ENCODE data around the gene SHMT2. TPM values are rescaled to one million over a fixed set of nuclear protein-coding genes. Genes with fewer than 3 reads are reported as not detected.

Gene SHMT2
- total and polyA plus RNA-seq, 8 donors, result 20.0 to 183 (median 55.5) TPM

DNA sequence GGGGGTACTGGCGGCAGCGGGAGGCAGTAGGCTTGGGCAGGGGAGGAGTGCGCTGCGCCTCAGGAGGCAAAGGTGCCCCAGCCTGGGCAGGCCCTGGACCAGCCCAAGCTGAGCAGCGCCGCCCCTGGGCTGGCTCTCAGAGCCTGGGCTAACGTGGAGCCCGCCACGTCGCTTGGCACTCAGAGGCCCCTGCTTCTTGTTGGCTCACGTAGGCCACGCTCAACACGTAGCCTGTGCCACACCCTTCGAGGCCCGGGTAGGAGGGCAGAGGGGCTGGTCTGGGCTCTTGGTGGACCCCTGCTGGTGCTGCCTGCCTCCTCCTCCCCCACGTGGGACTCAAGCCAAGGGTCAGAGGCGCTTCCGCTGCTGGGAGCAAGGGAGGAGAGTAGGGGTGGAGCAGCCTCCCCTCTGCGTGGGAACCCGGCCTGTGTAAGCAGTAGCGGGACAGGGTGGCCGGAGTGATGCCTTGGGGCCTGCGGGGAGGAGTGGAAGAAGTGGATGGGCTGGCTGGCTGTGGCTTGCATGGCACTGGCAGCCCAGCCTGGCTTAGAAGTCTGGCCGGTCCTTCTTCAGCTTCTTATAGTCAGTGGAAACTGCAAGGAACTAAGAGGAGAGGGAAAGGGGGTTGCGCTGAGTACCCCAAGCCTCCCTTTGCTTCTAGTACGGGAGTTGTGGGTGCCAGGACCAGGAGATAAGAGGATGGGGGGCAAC lies 5.7 kb downstream of the SHMT2 start:
- Histone ChIP-seq H3K36me3 (peaks cover 3 to 25% (median 7%) of the 10 kb centered on the region in 3 donors), H3K9me3 (no peaks in the 10 kb centered on the region), H3K4me3 (no peak overlapping the region), H3K27me3 (no peaks in the 10 kb centered on the region), H3K4me1 (peaks cover 0 to 25% (median 13%) of the 10 kb centered on the region in 3 donors), H3K27ac (no peak overlapping the region)
- intact Hi-C loops (cut with DNase I), result no loop called here
- TF ChIP-seq, protein P1, sequence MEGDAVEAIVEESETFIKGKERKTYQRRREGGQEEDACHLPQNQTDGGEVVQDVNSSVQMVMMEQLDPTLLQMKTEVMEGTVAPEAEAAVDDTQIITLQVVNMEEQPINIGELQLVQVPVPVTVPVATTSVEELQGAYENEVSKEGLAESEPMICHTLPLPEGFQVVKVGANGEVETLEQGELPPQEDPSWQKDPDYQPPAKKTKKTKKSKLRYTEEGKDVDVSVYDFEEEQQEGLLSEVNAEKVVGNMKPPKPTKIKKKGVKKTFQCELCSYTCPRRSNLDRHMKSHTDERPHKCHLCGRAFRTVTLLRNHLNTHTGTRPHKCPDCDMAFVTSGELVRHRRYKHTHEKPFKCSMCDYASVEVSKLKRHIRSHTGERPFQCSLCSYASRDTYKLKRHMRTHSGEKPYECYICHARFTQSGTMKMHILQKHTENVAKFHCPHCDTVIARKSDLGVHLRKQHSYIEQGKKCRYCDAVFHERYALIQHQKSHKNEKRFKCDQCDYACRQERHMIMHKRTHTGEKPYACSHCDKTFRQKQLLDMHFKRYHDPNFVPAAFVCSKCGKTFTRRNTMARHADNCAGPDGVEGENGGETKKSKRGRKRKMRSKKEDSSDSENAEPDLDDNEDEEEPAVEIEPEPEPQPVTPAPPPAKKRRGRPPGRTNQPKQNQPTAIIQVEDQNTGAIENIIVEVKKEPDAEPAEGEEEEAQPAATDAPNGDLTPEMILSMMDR (IDR thresholded peaks at IDR 0.05), result no peak
- DNase-seq (peak in 2 of 6 donors; percentile 49 to 74), FAIRE-seq (no peak), ATAC-seq (no peak)
- 75 to 78% methylated on average over 22 to 26 of the region's 26 CpGs for WGBS, 2 donors

DNA sequence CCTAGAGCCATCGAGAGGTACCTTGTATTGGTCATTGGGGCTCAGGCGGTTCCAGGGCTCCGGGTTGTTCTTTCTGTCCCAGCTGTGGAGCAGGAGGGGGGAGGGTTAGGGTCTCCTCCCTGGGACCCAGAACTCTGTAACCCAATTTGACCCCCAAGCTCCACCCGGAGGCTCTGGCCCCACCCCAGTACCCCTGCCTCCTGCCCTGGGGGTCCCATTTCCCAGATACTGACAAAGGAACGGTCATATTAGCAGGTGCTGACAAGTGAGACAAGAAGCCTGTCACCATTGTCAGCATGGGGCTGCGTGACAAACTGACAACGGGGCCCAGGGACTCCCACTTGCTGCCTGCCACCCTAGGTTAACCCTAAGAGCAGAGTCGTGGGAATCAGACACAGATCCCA lies 6.2 kb downstream of the SHMT2 start:
- H3K4me1 ChIP-seq, result peaks cover 0 to 21% (median 10%) of the 10 kb centered on the region in 3 donors
- no peak overlapping the region for H3K27ac ChIP-seq
- H3K36me3 ChIP-seq, result peaks cover 3 to 25% (median 7%) of the 10 kb centered on the region in 3 donors
- no peak overlapping the region for H3K4me3 ChIP-seq
- intact Hi-C loops (cut with DNase I), result no loop called here
- DNase-seq (peak in 1 of 6 donors; percentile 39), FAIRE-seq (no peak), ATAC-seq (no peak)
- 76 to 80% methylated on average over 8 of the region's 8 CpGs for WGBS, 2 donors
- TF ChIP-seq, protein P1 (IDR thresholded peaks at IDR 0.05), result no peak
- H3K27me3 ChIP-seq, result no peaks in the 10 kb centered on the region
- no peaks in the 10 kb centered on the region for H3K9me3 ChIP-seq

DNA sequence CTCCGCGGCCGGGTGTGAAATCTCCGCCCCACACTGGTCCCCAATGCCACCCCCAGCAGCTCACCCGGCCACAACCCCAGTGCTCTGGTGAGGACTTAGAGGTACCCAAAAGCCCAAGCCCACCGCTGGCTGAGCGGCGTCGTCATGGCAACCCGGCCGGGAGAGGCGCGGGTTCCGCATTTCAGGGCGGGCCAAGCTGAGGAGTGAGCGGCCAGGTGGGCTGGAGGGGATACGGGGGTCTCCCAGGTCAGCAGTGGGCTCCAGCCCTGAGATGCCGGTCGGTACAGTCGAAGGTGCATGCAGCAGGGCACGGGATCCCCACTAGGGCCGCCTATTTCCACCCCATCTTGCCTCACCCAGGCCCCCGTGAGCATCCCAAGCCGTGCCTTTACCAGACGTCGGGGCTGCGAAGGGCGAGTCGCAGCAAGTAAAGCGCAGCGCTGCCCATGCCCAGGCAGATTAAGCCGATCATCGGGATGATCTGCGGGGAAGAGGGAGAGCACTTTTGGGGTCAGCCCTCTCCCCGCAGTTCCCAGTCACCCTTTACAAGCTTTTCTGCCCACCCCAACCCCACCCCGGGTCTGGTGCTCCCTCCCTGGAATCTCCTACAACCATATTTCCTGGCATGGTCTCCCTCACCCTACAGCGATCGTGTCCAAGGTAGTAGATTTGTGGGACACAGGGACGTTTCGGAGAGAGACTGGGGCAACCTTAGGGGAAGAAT lies 6.9 kb downstream of the SHMT2 start:
- TF ChIP-seq, protein P1 (IDR thresholded peaks at IDR 0.05), result no peak
- DNase-seq, result peak in 2 of 6 donors; percentile 32 to 72
- H3K4me1 ChIP-seq, result peaks cover 0 to 22% (median 4%) of the 10 kb centered on the region in 3 donors
- ATAC-seq, result no peak
- WGBS, 2 donors, result 49 to 54% methylated on average over 39 to 40 of the region's 40 CpGs
- no peak overlapping the region for H3K27ac ChIP-seq
- no peaks in the 10 kb centered on the region for H3K9me3 ChIP-seq
- H3K4me3 ChIP-seq, result no peak overlapping the region
- intact Hi-C loops (cut with DNase I), result no loop called here
- peaks cover 0 to 4% (median 0%) of the 10 kb centered on the region in 4 donors for H3K27me3 ChIP-seq
- no peak for FAIRE-seq
- H3K36me3 ChIP-seq, result peaks cover 3 to 25% (median 7%) of the 10 kb centered on the region in 3 donors

DNA sequence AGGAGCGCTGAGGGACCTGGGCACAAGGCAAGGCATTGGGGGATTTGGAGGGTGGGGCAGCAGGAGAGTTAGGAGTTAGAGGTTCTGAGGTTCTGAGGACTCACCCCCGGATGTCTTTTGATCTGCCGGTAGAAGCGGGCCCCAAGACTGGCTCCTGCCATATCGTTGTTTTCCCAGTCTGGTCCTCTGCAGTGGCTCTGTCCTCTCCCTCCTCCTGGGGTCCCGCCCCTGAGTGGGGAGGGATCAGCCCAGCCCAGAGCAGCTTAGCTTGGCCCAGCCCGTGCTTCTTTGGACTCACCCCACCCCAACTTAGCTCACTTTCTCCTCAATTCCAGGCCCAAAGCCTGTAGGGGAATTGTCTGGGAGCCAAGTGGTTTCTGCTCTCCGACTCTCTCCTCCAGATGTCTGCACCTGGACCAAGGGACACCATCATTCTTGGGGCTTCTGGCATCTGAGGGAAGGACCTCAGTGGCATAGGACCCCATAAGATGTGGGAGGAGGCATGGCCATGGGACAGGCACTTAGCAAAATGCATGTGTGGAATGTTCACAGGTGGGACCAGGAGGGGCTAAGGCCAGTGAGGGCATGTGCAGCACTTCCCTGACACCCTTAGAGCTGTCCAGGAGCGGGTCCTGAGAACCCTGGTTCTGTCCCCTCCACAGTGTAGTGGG lies 7.5 kb downstream of the SHMT2 start:
- intact Hi-C loops (cut with DNase I), result no loop called here
- Histone ChIP-seq H3K4me1 (peaks cover 0 to 24% (median 0%) of the 10 kb centered on the region in 3 donors), H3K27me3 (peaks cover 0 to 4% (median 0%) of the 10 kb centered on the region in 4 donors), H3K9me3 (no peaks in the 10 kb centered on the region), H3K27ac (no peak overlapping the region), H3K36me3 (peaks cover 3 to 20% (median 7%) of the 10 kb centered on the region in 3 donors), H3K4me3 (no peak overlapping the region)
- TF ChIP-seq, protein P1 (IDR thresholded peaks at IDR 0.05), result no peak
- DNase-seq (peak in 3 of 6 donors; percentile 23 to 55 (median 53)), FAIRE-seq (no peak), ATAC-seq (no peak)
- 52 to 55% methylated on average over 8 to 9 of the region's 9 CpGs for WGBS, 2 donors
